ENCODE measurements around the gene SPDYE6. TPM values are rescaled to one million over a fixed set of nuclear protein-coding genes. Genes with fewer than 3 reads are reported as not detected.

The SPDYE6 gene
- total and polyA plus RNA-seq, 10 of the 15 experiments (the other 5 are each of a cell fraction or from before 2014, with no cell fraction given) = 0.05 to 2.3 (median 1.00) TPM; not detected in 6

GRCh38 chr7:102395873-102396709 lies 39.8 kb upstream of the SPDYE6 start, which contains the start of gene PRKRIP1 (continued):
- TF ChIP-seq CEBPZ (IDR thresholded peaks at IDR 0.05; ENCODE audit: low read depth, low read length) (no peak), ZSCAN29 (IDR thresholded peaks at IDR 0.05) (no peak), ZZZ3 (IDR thresholded peaks at IDR 0.05; ENCODE audit: control insufficient read depth, insufficient read length, low read depth) (no peak), YY1 (IDR thresholded peaks at IDR 0.05; ENCODE audit: low read depth, low read length) (peak; percentile 89), WRNIP1 (IDR thresholded peaks at IDR 0.05; ENCODE audit: borderline replicate concordance, low read depth, low read length) (0 out of 2 replicates have a peak, but pooled peaks have one; percentile 66), SUPT20H (IDR thresholded peaks at IDR 0.05; ENCODE audit: borderline replicate concordance, control insufficient read depth, low read depth, low read length) (no peak), EP300 (IDR thresholded peaks at IDR 0.05; ENCODE audit: borderline replicate concordance in 1 of 2, control insufficient read depth in 1 of 2, low read depth in 2 of 2, low read length in 2 of 2) (peak; percentile 17 to 62; a peak in 1 of 4 replicates), ZBTB33 (IDR thresholded peaks at IDR 0.05) (no peak), GATAD2B (conservative IDR thresholded peaks at IDR 0.05; ENCODE audit: low read depth) (no peak; the same call in 1 of the 2 replicates), ZBTB11 (CRISPR knock-in tag; IDR thresholded peaks at IDR 0.05) (no peak), IKZF2 (IDR thresholded peaks at IDR 0.05) (peak; percentile 22 to 50; a peak in 2 of 4 replicates), ZBTB40 (IDR thresholded peaks at IDR 0.05; ENCODE audit: borderline replicate concordance) (no peak; the same call in 1 of the 2 replicates), ELK1 (IDR thresholded peaks at IDR 0.05; ENCODE audit: low read depth, low read length) (no peak)

All from GM12878 (cell line).